SK-N-SH (cell line): Measurements from ENCODE around the gene PTPN14. TPM values are rescaled to one million over a fixed set of nuclear protein-coding genes. Genes with fewer than 3 reads are reported as not detected.

Experiments
- CTCF ChIA-PET: fragments of 300-600, 350-600 bp; formaldehyde crosslinking; extraction: SDS; loops from one replicate; lab custom pipeline; 2021; lab: Yijun Ruan, JAX
- POLR2A ChIA-PET: fragments of 350-600 bp; sonication (Branson Sonifier 250); formaldehyde crosslinking; extraction: SDS; loops from one replicate; lab custom pipeline; 2020; ENCODE audit warnings: antibody characterized with exemption, inconsistent platforms; lab: Yijun Ruan, JAX
- DNase-seq: peaks from one replicate; pipeline ENCODE4 v3.0.0; 2012
- H2AFZ ChIP-seq: fragments of 200-600 bp; sonication (generic); 2 replicates; pipeline ENCODE4 v1.8.1; 2016; ENCODE audit warnings: antibody characterized with exemption, mild to moderate bottlenecking, low read depth
- H3F3A ChIP-seq: fragments of 200-600 bp; sonication (generic); replicated peaks from 2 replicates; pipeline ENCODE3; 2016; ENCODE audit warnings: antibody characterized with exemption, mild to moderate bottlenecking; ENCODE audit not compliant: insufficient read depth
- H3K27ac ChIP-seq, 2 experiments: fragments of 200-500 bp in 1 of 2; fragments of 200-600 bp in 1 of 2; sonication (Bioruptor generic) in 1 of 2; sonication (generic), shearing (Covaris generic) in 1 of 2; 2 replicates each; pipeline versions ENCODE4 v1.5.1 to v1.6.1; 2014 to 2016; ENCODE audit warnings: low read depth in 2 of 2, inconsistent platforms in 1 of 2, low read length in 1 of 2, mild to moderate bottlenecking in 1 of 2, mixed read lengths in 1 of 2
- H3K27me3 ChIP-seq: fragments of 200-600 bp; sonication (generic), shearing (Covaris generic); 2 replicates; pipeline ENCODE4 v1.6.1; 2016; ENCODE audit warnings: mixed run types; ENCODE audit not compliant: insufficient read depth
- H3K36me3 ChIP-seq, 2 experiments: fragments of 200-500 bp in 1 of 2; fragments of 200-600 bp in 1 of 2; sonication (Bioruptor generic) in 1 of 2; sonication (generic) in 1 of 2; replicated peaks in 1 of 2; 2 replicates each; pipeline versions ENCODE3 to v1.5.1; 2014 to 2016; ENCODE audit warnings: low read length in 1 of 2, mild to moderate bottlenecking in 1 of 2; ENCODE audit not compliant: insufficient read depth in 2 of 2, control insufficient read depth in 1 of 2
- H3K4me1 ChIP-seq, 2 experiments: fragments of 200-500 bp in 1 of 2; fragments of 200-600 bp in 1 of 2; sonication (Bioruptor generic) in 1 of 2; sonication (generic), shearing (Covaris generic) in 1 of 2; 2 replicates each; pipeline versions ENCODE4 v1.5.1 to v1.6.1; 2014 to 2016; ENCODE audit warnings: low read depth in 1 of 2, low read length in 1 of 2, mixed run types in 1 of 2; ENCODE audit not compliant: insufficient read depth in 2 of 2, control insufficient read depth in 1 of 2
- H3K4me2 ChIP-seq: fragments of 200-600 bp; sonication (generic), shearing (Covaris generic); 2 replicates; pipeline ENCODE4 v1.6.1; 2017; ENCODE audit warnings: mixed run types
- H3K4me3 ChIP-seq, 2 experiments: fragments of 200-500 bp in 1 of 2; fragments of 200-600 bp in 1 of 2; sonication (Bioruptor generic) in 1 of 2; sonication (generic), shearing (Covaris generic) in 1 of 2; 2 replicates each; pipeline versions ENCODE4 v1.5.1 to v1.8.1; 2014 to 2016; ENCODE audit warnings: low read depth in 2 of 2, inconsistent platforms in 1 of 2, low read length in 1 of 2, mild to moderate bottlenecking in 1 of 2, mixed read lengths in 1 of 2, moderate library complexity in 1 of 2
- H3K79me2 ChIP-seq: fragments of 200-600 bp; sonication (generic); 2 replicates; pipeline ENCODE4 v1.8.1; 2017; ENCODE audit warnings: mild to moderate bottlenecking; ENCODE audit not compliant: insufficient read depth
- H3K9ac ChIP-seq: fragments of 200-600 bp; sonication (generic); 2 replicates; pipeline ENCODE4 v1.6.1; 2017; ENCODE audit warnings: mixed run types
- H3K9me2 ChIP-seq: fragments of 200-600 bp; sonication (generic); 2 replicates; pipeline ENCODE4 v1.6.1; 2017; ENCODE audit warnings: mixed run types
- H3K9me3 ChIP-seq: fragments of 200-600 bp; sonication (generic); 2 replicates; pipeline ENCODE4 v1.6.1; 2017; ENCODE audit warnings: mixed run types, mild to moderate bottlenecking, moderate library complexity
- H4K20me1 ChIP-seq: fragments of 200-600 bp; sonication (generic); 2 replicates; pipeline ENCODE4 v1.6.1; 2017; ENCODE audit warnings: mild to moderate bottlenecking, mixed run types; ENCODE audit not compliant: insufficient read depth
- CHD2 ChIP-seq: fragments of 150-350 bp; IDR thresholded peaks from 2 replicates; pipeline ENCODE4 v1.6.1; 2018; ENCODE audit warnings: low read length; ENCODE audit not compliant: partially characterized antibody
- ELF1 ChIP-seq: IDR thresholded peaks from 2 replicates; pipeline ENCODE4 v1.4.0; 2012
- FOXM1 ChIP-seq: IDR thresholded peaks from 2 replicates; pipeline ENCODE4 v1.4.0; 2012; ENCODE audit warnings: low read depth, mild to moderate bottlenecking
- GATA2 ChIP-seq: sonication (generic); formaldehyde crosslinking; IDR thresholded peaks from 2 replicates; pipeline ENCODE4 v1.5.0; 2020; ENCODE audit warnings: mild to moderate bottlenecking, missing genetic modification reagents
- IRF3 ChIP-seq: fragments of 150-350 bp; IDR thresholded peaks from 2 replicates; pipeline ENCODE4 v1.6.1; 2016; ENCODE audit warnings: mild to moderate bottlenecking, low read depth, low read length
- JUND ChIP-seq: IDR thresholded peaks from 2 replicates; pipeline ENCODE4 v1.4.0; 2012
- MAX ChIP-seq: IDR thresholded peaks from 2 replicates; pipeline ENCODE4 v1.4.0; 2012; ENCODE audit warnings: low read depth
- MXI1 ChIP-seq: IDR thresholded peaks from 2 replicates; pipeline ENCODE4 v1.6.1; 2012; ENCODE audit warnings: mild to moderate bottlenecking, low read depth, low read length, improper control_type of control experiment
- NRF1 ChIP-seq: IDR thresholded peaks from 2 replicates; pipeline ENCODE4 v1.6.1; 2012; ENCODE audit warnings: low read depth, mild to moderate bottlenecking, low read length
- POLR2AphosphoS5 ChIP-seq: IDR thresholded peaks from 2 replicates; pipeline ENCODE4 v1.6.1; 2012; ENCODE audit warnings: low read depth, low read length
- RAD21 ChIP-seq: IDR thresholded peaks from 2 replicates; pipeline ENCODE4 v1.6.1; 2012; ENCODE audit warnings: mild to moderate bottlenecking, low read length
- RCOR1 ChIP-seq: fragments of 150-350 bp; IDR thresholded peaks from 2 replicates; pipeline ENCODE4 v1.6.1; 2017; ENCODE audit warnings: antibody characterized with exemption, low read length
- SMC3 ChIP-seq: IDR thresholded peaks from 2 replicates; pipeline ENCODE4 v1.6.1; 2012; ENCODE audit warnings: low read depth, low read length, improper control_type of control experiment
- TCF12 ChIP-seq: IDR thresholded peaks from 2 replicates; pipeline ENCODE4 v1.4.0; 2012
- TEAD4 ChIP-seq: IDR thresholded peaks from 2 replicates; pipeline ENCODE4 v1.4.0; 2012; ENCODE audit warnings: mild to moderate bottlenecking, borderline replicate concordance; ENCODE audit not compliant: insufficient read depth
- YY1 ChIP-seq: IDR thresholded peaks from 2 replicates; pipeline ENCODE4 v1.4.0; 2012; ENCODE audit warnings: low read depth, mild to moderate bottlenecking
- WGBS: methylation state at CpG from one replicate; pipeline ENCODE4 v1.1.6; 2017; ENCODE audit warnings: low lambda C conversion rate; 5-methylcytosine and 5-hydroxymethylcytosine counted together
- polyA plus RNA-seq, 3 experiments: library from polyadenylated mRNA; depleted of rRNA; stranded (reverse); fragments of >200 nt; gene quantifications; 2 replicates each; pipeline ENCODE4 v1.2.3, GENCODE V29; 2012
- TF ChIP-seq, protein P1 (sequence below): IDR thresholded peaks from 2 replicates; pipeline ENCODE4; 2012
- TF ChIP-seq, protein P2 (sequence below): IDR thresholded peaks from 2 replicates; pipeline ENCODE4 v1.6.1; 2012; ENCODE audit warnings: mild to moderate bottlenecking, low read depth, low read length, moderate library complexity
- TF ChIP-seq, protein P3 (sequence below): IDR thresholded peaks from 2 replicates; pipeline ENCODE4 v1.4.0; 2012; ENCODE audit warnings: low read depth, borderline replicate concordance
- TF ChIP-seq, protein P4 (sequence below): IDR thresholded peaks from 2 replicates; pipeline ENCODE4 v1.4.0; 2012; ENCODE audit warnings: low read depth, borderline replicate concordance

Gene PTPN14
- polyA plus RNA-seq, 1 of the 3 experiments (the other 2 are of a cell fraction) = 12.8 TPM

GRCh38 chr1:214303141-214303930, 248.1 kb downstream of the PTPN14 start:
- no peak overlapping the region for H3K27ac ChIP-seq
- CTCF ChIA-PET = interaction anchor here (0.8 to 3.8 kb wide), 6 partner anchors 9 to 89 kb away, joined by 3 to 23 read pairs (median 4); no protein-coding TSS in a partner anchor
- 96% methylated on average over 25 of the region's 25 CpGs for WGBS
- no peaks in the 10 kb centered on the region for H4K20me1 ChIP-seq
- no peaks in the 10 kb centered on the region for H3K36me3 ChIP-seq
- no peaks in the 10 kb centered on the region for H3K4me1 ChIP-seq
- POLR2A ChIA-PET = no interaction called here
- H3K79me2 ChIP-seq = no peaks in the 10 kb centered on the region
- no peak overlapping the region for H3K4me3 ChIP-seq
- H3K27me3 ChIP-seq = no peaks in the 10 kb centered on the region
- H3K9ac ChIP-seq = no peak overlapping the region
- no peak for DNase-seq
- H3K9me2 ChIP-seq = no peaks in the 10 kb centered on the region
- TF ChIP-seq CHD2 (no peak), TCF12 (no peak), MXI1 (no peak), RAD21 (no peak), MAX (no peak), SMC3 (no peak), JUND (no peak), RCOR1 (no peak), ELF1 (no peak), YY1 (no peak)
- TF ChIP-seq, protein P1, sequence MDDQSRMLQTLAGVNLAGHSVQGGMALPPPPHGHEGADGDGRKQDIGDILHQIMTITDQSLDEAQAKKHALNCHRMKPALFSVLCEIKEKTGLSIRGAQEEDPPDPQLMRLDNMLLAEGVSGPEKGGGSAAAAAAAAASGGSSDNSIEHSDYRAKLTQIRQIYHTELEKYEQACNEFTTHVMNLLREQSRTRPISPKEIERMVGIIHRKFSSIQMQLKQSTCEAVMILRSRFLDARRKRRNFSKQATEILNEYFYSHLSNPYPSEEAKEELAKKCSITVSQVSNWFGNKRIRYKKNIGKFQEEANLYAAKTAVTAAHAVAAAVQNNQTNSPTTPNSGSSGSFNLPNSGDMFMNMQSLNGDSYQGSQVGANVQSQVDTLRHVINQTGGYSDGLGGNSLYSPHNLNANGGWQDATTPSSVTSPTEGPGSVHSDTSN = no peak
- TF ChIP-seq, protein P2, sequence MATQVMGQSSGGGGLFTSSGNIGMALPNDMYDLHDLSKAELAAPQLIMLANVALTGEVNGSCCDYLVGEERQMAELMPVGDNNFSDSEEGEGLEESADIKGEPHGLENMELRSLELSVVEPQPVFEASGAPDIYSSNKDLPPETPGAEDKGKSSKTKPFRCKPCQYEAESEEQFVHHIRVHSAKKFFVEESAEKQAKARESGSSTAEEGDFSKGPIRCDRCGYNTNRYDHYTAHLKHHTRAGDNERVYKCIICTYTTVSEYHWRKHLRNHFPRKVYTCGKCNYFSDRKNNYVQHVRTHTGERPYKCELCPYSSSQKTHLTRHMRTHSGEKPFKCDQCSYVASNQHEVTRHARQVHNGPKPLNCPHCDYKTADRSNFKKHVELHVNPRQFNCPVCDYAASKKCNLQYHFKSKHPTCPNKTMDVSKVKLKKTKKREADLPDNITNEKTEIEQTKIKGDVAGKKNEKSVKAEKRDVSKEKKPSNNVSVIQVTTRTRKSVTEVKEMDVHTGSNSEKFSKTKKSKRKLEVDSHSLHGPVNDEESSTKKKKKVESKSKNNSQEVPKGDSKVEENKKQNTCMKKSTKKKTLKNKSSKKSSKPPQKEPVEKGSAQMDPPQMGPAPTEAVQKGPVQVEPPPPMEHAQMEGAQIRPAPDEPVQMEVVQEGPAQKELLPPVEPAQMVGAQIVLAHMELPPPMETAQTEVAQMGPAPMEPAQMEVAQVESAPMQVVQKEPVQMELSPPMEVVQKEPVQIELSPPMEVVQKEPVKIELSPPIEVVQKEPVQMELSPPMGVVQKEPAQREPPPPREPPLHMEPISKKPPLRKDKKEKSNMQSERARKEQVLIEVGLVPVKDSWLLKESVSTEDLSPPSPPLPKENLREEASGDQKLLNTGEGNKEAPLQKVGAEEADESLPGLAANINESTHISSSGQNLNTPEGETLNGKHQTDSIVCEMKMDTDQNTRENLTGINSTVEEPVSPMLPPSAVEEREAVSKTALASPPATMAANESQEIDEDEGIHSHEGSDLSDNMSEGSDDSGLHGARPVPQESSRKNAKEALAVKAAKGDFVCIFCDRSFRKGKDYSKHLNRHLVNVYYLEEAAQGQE = no peak
- H2AFZ ChIP-seq = no peak overlapping the region
- H3K9me3 ChIP-seq = no peaks in the 10 kb centered on the region
- H3K4me2 ChIP-seq = no peak overlapping the region
- no peaks in the 10 kb centered on the region for H3F3A ChIP-seq

DNA sequence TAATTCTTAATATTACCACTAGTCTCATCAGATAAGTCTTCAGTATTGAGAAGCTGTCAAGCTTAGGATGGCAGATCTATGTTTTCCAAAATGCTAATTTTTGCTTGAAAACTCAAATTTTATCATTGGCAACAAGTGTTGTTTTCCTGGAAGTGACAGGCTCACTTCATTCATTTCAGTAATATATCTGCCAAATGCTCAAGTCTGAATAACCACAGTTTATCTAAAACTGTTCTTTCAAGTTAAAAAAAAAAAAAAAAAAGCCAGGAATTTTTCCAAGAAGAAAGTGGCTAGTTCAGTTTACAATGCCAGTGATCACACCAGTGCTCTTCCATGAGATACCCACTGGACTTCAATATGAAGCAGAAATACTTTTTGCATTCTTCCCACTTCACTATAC, 249.9 kb downstream of the PTPN14 start:
- ChIA-PET POLR2A (no interaction called here), CTCF (interaction anchor here (1.1 to 3.8 kb wide), 4 partner anchors 31 to 40 kb away, joined by 3 to 23 read pairs (median 10); no protein-coding TSS in a partner anchor)
- Histone ChIP-seq H3K79me2 (no peaks in the 10 kb centered on the region), H3K27me3 (no peaks in the 10 kb centered on the region), H3K9ac (no peak overlapping the region), H3K36me3 (no peaks in the 10 kb centered on the region), H3K4me2 (no peak overlapping the region), H4K20me1 (no peaks in the 10 kb centered on the region), H3K27ac (no peak overlapping the region), H3K4me3 (no peak overlapping the region), H3F3A (peaks cover 9% of the 10 kb centered on the region), H3K9me2 (no peaks in the 10 kb centered on the region), H3K4me1 (peaks cover 0 to 4% of the 10 kb centered on the region in 2 experiments; a peak in 1 of 4 replicates), H3K9me3 (no peaks in the 10 kb centered on the region), H2AFZ (no peak overlapping the region)
- DNase-seq = no peak
- TF ChIP-seq TEAD4 = no peak
- no peak for TF ChIP-seq FOXM1
- TF ChIP-seq, protein P3, sequence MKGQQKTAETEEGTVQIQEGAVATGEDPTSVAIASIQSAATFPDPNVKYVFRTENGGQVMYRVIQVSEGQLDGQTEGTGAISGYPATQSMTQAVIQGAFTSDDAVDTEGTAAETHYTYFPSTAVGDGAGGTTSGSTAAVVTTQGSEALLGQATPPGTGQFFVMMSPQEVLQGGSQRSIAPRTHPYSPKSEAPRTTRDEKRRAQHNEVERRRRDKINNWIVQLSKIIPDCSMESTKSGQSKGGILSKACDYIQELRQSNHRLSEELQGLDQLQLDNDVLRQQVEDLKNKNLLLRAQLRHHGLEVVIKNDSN = no peak
- no peak for TF ChIP-seq POLR2AphosphoS5
- no peak for TF ChIP-seq NRF1
- TF ChIP-seq IRF3 = no peak
- no peak for TF ChIP-seq ELF1
- TF ChIP-seq GATA2 (CRISPR knock-in tag) = no peak
- TF ChIP-seq, protein P4, sequence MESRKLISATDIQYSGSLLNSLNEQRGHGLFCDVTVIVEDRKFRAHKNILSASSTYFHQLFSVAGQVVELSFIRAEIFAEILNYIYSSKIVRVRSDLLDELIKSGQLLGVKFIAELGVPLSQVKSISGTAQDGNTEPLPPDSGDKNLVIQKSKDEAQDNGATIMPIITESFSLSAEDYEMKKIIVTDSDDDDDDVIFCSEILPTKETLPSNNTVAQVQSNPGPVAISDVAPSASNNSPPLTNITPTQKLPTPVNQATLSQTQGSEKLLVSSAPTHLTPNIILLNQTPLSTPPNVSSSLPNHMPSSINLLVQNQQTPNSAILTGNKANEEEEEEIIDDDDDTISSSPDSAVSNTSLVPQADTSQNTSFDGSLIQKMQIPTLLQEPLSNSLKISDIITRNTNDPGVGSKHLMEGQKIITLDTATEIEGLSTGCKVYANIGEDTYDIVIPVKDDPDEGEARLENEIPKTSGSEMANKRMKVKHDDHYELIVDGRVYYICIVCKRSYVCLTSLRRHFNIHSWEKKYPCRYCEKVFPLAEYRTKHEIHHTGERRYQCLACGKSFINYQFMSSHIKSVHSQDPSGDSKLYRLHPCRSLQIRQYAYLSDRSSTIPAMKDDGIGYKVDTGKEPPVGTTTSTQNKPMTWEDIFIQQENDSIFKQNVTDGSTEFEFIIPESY = no peak
